HUDEP-2 (cell line): ENCODE data around the gene NHEJ1.
A peak's percentile ranks its signal among the peaks of the same experiment; 100 is the strongest.
"Not testable (repeated sequence)": the region's sequence is repeated elsewhere in the genome, so short reads cannot be mapped to it uniquely, and the experiment has no call there.

Source experiments
- DNase-seq, 76 experiments: peaks; one replicate each; lab custom pipeline; 2025; ENCODE audit not compliant: unreplicated experiment in 76 of 76; lab: John Stamatoyannopoulos, UW

NHEJ1 gene, protein sequence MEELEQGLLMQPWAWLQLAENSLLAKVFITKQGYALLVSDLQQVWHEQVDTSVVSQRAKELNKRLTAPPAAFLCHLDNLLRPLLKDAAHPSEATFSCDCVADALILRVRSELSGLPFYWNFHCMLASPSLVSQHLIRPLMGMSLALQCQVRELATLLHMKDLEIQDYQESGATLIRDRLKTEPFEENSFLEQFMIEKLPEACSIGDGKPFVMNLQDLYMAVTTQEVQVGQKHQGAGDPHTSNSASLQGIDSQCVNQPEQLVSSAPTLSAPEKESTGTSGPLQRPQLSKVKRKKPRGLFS

DNA sequence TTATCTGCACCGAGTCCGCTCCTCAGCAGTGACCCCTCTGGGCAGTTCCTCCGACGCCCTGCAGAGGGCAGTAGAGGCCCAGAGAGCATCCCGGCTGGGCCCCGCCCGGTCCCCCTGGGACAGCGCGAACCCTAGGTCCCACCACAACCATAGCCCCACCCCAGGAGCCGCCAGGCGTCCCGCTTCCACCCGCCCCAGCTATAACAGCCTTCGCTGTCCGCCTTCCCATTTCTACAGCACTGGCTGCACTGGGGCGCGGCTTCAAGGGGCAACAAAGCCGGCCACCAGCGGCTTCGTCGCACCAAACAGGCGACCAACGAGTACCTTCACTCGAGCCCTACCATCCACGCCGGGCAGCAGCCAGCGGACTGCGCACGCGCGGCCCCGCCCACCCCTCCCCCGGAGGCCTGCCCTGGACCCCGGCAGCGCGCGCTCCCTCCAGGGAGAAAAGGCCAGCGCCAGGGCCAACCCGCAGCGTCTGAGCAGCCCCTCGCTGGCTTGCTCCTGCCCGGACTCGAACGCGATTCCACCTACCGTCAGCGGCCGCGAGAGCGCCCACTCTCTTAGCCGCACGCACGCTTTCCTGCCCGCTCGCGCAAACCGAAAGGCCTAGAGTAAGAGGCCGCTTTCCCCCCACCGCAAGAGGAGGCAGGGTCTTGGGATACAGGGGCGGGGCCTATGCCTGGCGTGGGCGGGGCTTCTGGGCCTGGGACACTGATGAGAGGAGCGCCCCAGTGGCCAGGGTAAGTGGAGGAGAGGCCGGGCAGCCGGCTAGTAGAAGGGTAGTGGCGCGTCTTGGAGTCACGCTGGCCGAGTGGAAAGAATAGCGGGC, at the start of gene NHEJ1:
Gene NHEJ1 (minus strand): TSS at position 630 of the 832 bp plus-strand sequence. CDS start 2,453 bp downstream, outside the sequence.
- peak; percentile 29 to 99 (median 90) for DNase-seq

DNA sequence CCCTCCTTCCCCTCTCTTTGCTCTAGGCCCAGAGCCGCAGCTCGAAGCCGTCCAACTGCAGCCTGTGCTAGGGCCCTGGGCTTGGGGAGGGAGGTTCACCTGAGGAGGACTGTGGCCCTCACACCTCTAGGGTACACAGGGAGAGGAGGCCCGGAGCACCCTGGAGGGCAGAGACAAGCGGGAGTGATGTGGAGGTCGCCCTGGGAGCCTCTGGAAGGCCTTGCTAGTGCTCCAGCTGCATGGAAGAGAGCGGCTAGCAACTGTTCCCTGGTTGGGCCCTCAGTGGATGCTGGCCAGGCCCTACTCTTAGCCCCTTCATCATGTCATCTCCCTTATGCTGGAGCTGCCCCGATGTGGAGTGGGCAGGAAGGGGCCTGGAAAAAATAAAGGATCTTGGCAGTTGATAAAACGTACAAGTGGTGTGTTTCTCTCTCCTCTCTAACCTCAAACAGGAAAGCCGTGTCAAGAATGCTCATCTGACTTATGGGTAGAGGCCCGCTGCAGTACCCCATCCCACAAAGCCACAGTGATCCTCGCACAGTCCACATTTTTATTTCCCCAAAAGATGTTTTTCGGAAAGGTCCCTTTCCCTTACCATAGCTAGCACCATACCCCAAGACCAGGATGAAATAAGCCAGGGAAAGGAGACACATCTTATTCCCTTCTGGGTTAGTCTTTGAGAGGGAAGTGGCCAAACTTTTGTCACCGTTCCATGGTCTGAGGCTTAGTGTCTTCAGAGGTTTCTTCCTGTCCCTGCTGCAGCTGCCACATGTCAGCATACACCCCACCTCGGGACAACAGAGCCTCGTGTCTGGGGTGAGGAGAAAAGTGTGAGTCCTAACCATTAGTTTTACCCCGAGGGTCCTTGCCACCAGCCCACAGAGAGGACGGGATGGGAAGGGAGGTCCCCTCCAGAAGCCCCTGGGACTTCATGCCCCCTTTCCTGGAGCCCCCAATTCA, 48.9 kb upstream of the NHEJ1 start:
- DNase-seq = no peak

DNA sequence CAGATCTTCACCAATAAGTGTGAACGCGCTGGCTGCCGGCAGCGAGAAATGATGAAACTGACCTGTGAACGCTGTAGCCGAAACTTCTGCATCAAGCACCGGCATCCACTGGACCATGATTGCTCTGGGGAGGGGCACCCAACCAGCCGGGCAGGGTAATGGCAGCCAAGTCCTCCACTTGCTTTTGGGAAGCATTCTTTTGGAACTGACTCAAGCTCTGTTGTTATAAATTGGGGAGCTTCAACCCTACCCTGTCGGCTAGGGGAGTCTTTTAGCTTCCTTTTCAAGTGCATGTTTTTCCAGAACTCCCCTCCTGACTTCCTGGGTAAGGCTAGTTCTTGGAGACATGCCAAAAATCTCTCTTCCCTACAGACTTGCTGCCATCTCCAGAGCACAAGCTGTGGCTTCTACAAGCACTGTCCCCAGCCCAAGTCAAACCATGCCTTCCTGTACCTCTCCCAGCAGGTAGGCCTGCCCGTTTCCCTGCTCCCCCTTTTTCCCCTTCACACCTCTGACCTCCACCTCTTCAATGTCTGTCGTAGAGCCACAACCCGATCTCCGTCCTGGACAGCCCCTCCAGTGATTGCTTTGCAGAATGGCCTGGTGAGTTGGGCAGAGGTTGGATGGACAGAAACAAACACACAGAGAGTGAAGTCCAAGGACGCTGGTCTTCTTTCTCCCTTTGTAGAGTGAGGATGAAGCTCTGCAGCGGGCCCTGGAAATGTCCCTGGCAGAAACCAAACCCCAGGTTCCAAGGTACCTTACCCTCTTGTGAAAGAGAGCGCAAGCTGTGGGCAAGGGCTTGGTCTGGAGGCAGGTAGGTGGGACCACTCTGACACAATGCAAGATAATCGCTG, 47.5 kb upstream of the NHEJ1 start:
- no peak for DNase-seq

DNA sequence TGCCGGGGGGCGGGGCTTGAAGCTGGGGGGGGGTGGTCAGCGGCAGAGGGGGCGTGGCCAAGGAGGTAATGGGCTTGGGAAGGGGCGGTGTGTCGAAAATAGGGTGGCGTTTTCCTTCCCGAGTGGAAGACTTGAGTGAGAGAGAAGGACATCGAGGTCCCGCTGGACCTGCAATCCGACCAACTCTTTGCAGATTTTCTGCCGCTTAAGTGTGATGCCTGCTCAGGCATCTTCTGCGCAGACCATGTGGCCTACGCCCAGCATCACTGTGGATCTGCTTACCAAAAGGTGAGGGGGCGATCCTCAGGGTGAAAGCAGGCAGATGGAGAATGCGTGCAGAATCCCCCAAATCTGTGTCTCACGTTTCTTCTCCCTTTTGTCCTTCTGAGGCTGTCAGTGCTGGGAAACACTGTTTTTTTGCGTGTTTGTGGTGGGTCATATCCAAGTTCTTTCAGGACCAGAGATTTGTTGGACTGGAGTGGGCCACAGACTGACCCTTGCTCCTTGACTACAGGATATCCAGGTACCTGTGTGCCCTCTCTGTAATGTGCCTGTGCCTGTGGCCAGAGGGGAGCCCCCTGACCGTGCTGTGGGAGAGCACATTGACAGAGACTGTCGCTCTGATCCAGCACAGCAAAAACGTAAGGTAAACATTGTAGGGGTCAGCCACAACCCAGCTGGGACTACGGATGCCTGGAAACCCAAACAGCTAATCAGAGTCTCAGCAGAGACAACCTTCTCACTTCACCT, 46.7 kb upstream of the NHEJ1 start:
- no peak for DNase-seq

DNA sequence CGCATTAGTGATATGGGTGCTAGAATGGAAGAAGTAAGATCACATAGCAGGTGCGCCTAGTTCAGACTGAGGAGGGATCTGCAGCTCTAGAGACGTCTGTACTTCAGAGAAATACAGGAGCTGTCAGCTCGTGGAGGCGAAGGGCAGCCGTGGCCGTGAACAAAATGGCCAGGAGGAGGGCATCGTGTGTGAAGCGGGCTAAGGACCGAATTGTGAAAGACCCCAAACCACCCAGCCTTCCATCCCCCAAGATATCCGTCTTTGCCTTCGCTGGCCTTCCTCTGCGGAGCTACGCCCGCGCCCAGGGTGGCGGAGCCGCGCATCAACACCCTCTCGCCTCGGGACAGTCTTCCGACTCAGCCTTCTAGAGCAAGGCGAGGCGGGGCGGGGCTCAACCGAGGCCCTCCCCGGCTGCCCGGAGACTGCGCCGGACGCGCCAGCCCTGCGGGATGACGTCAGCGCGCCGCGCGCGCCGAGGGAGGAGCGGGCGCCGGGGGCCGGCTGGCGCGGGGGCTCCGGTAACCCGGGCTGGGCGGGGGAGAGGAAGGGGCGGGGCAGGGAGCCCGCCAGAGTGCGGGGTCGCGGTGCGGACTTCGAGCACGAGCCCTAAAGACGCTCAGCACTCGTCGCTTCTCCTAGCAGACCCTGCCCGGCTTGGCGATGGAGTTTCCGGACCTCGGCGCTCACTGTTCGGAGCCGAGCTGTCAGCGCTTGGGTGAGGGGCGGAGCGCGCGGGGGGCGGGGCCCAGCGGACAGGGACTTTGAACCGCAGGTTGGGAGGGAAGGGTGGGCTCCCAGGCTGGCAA, 45.9 kb upstream of the NHEJ1 start, which contains the start of gene ZFAND2B:
Gene ZFAND2B (plus strand): TSS at position 455 of the 806 bp plus-strand sequence. CDS start 206 bp downstream, at position 661.
- peak in 75 of 76 experiments; percentile 16 to 95 (median 86) for DNase-seq

DNA sequence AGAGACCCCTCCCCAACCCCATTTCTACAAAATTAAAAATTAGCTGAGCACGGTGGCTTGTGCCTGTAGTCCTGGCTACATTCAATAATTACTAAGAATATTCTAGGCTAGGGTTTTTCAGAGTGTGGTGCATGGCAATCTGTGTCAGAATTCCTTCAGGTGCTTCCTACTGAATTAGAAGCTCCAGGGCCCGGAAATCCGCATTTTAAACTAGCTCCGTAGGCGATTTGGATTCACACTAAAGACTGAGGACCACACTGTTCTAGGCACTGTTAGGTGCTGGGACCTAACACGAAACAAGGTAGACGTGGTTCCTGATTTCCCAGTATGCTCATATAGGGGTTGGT, 45.3 kb upstream of the NHEJ1 start:
- peak in 1 of 76 experiments; percentile 58 for DNase-seq

DNA sequence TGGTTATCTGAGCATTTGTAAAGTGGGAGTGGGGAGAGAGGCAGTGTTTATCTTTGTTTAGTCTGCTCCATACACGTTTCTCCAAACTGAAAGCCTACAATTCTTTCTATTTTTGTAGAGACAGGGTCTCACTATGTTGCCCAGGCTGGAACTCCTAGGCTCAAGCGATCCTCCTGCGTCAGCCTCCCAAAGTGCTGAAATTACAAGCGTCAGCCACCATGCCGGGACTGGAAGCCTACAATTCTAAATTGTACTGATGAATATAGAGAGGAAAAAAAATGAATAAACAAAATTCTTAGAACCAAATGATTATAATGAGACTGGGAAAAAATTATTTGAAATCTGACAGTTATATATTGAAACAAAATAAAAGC, 44.5 kb upstream of the NHEJ1 start:
- no peak for DNase-seq

DNA sequence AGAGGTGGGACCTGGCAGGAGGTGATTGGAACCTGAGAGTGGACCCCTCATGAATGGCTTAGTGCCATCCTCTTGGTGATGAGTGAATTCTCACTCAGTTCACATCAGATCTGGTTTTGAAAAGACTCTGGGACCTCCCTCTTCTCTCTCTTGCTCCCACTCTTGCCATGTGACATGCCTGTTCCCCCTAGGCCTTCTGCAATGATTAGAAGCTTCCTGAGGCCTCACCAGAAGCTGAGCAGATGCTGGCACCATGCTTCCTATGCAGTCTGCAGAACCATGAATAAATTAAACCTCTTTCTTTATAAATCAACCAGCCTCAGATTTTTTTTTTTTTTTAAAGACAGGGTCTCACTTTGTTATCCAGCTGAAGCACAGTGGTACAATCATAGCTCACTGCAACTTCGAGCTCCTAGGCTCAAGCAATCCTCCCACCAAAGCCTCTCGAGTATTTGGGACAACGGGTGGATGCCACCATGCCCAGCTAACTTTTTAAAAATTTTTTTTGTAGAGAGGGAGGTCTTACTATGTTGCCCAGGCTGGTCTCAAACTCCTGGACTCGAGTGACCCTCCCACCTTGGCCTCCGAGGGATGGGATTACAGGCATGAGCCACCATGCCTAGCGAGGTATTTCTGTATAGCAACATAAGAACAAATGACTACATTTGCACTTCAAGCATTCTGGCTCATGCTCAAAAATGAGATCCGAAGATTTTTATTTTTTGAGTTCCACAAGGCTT, 44.0 kb upstream of the NHEJ1 start:
- no peak for DNase-seq

DNA sequence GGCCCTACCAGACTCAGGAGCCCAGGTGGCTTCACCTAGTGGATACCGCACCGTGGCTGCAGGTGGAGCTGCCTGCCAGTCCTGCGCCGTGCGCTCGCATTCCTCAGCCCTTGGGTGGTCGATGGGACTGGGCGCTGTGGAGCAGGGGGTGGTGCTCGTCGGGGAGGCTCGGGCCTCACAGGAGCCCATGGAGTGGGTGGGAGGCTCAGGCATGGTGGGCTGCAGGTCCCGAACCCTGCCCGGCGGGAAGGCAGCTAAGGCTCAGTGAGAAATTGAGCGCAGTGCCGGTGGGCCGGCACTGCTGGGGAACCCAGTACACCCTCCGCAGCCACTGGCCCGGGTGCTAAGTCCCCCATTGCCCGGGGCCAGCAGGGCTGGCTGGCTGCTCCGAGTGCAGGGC, 40.7 kb upstream of the NHEJ1 start:
- not testable (repeated sequence) for DNase-seq

DNA sequence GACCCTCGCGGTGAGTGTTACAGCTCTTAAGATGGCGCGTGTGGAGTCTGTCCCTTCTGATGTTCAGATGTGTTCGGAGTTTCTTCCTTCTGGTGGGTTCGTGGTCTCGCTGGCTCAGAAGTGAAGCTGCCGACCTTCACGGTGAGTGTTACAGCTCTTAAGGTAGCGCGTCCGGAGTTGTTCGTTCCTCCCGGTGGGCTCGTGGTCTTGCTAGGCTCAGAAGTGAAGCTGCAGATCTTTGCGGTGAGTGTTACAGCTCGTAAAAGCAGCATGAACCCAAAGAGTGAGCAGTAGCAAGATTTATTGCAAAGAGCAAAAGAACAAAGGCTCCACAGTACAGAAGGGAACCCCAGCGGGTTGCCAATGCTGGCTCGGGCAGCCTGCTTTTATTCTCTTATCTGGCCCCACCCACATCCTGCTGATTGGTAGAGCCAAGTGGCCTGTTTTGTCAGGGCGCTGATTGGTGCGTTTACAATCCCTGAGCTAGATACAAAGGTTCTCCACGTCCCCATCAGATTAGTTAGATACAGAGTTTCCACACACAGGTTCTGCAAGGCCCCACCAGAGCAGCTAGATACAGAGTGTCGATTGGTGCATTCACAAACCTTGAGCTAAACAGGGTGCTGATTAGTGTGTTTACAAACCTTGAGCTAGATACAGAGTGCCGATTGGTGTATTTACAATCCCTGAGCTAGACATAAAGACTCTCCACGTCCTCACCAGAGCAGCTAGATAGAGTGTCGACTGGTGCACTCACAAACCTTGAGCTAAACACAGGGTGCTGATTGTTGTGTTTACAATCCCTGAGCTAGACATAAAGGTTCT, 40.1 kb upstream of the NHEJ1 start:
- DNase-seq = not testable (repeated sequence)

DNA sequence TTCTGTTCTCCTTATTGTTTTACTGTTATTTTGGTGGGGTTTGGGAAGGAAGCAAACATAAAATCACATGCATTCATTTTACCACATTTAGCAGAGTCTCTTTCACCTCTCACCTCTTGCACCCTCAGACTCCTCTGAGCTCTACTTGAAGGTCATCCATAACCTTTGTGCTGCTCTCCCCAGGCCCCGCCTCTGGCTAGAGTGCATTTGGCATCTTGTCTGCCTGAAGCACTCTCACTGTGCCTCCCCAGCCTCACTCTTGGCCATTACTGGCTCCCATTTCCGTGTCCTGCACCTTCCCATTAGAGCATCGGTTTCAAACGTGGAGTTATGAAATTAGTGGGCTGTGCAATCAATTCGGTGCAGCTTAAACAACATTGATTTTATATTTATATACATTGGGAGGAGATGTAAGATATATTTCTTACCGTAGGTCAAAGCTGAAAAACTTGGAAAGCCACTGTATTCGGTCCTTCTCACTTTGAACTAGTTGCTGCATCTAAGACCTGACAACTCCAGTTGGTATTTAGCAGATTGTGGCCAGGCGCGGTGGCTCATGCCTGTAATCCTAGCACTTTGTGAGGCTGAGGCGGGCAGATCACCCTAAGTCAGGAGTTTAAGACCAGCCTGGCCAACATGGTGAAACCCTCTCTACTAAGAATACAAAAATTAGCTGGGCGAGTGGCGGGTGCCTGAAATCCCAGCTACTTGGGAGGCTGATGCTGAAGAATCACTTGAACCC, 39.0 kb upstream of the NHEJ1 start:
- DNase-seq = no peak

DNA sequence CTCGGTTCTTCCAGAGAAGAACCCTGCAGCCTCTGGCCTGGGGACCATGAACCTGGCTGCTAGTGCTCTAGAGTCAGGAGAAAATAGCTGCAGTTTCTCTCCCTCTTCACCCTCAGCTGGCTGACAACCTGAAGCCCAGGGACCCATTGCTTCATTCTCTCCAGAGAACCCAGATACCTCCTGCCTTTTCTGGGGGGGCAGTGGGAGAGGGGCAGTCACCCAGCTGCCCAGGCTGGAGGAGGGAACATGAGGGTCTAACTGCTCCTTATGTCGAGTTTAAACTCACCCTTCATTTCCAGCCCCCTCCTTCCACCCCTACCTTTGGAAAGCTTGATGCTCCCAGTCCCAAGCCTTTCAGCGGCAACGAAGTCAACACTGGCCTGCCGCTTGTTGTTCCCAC, 38.4 kb upstream of the NHEJ1 start:
- DNase-seq = no peak

DNA sequence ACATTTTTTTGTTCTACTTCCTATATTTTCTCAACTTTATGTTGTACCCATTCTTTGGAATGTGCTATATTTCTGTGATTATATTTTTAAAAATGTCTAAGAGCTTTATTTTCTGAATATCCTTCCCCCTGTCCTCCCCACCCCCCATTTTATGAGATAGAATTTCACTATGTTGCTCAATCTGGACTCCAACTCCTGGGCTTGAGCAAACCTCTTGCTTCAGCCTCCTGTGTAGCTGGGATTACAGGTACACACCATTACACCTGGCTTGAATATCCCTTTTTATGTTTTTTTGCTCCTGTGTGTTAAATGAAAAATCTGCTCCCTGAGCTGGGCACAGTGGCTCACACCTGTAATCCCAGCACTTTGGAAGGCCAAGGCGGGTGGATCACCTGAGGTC, 36.8 kb upstream of the NHEJ1 start:
- DNase-seq = no peak

DNA sequence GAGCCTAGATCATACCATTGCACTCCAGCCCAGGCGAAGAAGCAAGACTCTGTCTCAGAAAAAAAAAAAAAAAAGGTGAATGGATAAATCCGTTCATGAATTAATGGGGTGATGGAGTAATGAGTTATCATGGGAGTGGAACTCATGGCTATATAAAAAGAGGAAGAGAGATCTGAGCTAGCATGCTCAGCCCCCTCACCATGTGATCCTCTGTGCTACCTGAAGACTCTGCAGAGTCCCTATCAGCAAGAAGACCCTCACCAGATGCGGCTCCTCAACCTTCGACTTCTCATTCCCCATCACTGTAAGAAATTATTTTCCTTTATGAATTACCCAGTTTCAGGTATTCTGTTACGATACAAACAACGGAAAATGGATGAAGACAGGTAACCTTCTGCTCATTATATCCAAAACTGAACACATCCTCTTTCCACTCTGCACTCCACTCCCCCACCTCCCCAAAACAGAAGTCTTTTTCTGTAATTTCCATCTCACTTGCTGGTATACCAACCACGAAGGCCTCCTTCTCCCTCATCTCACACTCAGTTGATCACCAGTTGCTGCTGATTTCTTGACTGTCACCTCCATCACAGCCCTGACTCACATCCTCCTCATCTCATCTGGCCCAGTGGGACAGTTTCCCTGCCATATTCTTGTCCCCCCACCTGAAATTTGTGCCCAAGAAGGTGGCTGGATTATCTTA, 26.3 kb upstream of the NHEJ1 start:
- DNase-seq = no peak

DNA sequence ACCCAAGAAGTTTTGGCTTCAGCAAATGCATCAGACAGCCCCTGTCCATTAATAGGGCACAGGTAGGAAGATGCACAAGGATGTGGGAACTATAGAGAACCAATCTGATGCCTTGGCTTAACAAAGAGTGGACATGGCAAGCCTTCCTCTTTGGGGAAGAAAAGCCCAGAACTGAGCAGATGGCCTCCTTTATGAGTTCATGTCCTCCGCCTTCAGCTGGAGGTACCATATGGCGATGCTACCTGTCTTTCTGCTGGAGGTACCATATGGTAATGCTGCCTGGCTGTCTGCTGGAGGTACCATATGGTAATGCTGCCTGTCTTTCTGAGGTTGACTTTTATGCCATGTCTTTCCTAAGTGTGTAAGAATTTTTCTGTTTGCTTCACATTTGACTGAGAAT, 23.5 kb upstream of the NHEJ1 start:
- DNase-seq = no peak
